ENCODE results near the gene IREB2.
A peak's percentile ranks its signal among the peaks of the same experiment; 100 is the strongest.

IREB2 gene

GRCh38 chr15:78437107-78437761, 782 bp upstream of the IREB2 start:
- DNase-seq = no peak

DNA sequence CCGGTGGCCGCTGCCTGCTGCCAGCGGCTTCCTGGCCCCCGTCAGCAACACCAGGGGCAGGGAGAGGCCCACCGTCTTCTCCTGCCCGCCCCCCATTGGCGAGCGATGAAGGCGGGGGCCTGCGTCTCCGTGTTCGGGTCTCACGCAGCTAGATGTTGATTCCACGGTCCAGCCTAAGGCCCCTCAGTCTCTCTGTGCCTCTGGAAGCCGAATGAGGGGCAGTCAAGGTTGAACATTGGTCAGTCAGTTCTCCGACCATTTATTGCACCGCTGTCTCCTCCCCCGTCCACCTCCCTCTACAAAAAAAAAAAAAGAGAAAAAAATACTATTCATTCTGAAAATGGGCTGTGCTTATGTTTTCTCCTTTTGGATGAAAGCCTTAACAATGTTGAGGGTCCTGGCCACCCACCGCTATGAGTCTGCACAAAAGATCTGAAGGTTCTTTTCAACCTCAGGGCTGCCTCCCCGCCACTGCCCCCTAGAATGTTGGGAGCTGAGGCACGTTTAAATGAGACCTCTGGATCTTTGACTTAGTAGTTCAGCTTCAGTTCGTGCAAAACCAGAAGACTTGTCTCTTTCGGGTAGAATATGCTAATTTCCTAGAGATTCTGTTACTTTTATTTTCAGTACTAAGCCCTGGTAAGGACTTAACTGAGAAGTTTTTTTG, 736 bp downstream of the IREB2 start:
- no peak for DNase-seq

DNA sequence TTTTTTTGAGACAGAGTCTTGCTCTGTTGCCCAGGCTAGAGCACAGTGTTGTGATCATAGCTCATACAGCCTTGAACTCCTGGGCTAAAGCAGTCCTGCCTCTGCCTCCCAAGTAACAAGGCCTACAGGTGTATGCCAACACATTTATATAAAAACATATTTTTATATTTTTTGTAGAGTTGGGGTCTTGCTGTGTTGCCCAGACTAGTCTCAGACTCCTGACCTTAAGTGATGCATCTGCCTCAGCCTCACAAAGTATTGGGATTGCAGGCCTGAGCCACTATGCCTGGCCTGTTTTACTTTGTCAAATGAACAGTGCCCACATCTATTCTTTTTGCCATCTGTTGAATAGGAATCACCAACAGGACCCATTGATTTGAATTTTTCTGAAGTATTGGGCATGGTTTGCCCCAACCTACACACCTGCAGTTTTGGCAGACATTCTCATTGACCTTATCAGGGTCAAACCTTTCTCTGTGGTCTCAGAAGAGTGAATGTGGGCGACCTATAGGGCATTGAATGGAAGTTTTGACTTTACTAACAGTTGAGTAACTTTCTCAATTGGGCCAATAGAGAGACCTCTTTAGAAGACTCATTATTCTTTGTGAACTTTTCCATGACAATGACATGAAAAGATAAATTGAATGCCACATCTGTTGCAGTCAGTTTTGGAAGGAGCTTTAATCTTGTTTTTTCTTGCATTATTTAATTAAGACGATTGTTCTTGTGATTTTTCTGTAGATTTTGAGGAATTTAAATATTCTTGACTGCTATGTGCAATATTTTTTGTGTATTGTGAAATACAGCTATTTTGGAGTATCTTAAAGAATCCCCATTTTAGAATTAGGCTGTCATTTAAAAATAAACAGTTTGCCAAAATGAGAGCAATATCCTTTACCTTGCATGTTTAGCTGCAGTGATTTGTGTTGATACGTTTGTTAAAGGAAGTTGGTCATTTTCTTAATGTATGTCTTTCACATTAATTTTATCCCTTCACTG, 2.7 kb downstream of the IREB2 start:
- DNase-seq = no peak

- DNase-seq = no peak
Measured at GRCh38 chr15:78444255-78444654, 6.2 kb downstream of the IREB2 start.

DNA sequence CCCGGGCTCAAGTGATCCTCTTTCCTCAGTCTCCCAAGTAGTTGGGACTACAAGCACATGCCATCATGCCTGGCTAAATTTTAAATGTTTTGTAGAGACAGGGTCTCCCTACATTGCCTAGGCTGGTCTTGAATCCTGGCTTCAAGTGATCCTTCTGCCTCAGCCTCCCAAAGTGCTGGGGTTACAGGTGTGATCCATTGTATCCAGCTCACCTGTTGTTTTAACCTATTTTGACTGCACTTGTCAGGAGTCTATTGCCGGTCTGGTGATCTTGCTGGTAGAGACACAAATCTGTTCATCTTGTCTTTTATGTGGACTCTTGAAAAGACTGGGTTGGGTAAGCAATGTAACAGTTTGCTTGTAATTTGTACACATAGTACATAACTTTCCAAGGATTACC, 7.9 kb downstream of the IREB2 start:
- no peak for DNase-seq

DNA sequence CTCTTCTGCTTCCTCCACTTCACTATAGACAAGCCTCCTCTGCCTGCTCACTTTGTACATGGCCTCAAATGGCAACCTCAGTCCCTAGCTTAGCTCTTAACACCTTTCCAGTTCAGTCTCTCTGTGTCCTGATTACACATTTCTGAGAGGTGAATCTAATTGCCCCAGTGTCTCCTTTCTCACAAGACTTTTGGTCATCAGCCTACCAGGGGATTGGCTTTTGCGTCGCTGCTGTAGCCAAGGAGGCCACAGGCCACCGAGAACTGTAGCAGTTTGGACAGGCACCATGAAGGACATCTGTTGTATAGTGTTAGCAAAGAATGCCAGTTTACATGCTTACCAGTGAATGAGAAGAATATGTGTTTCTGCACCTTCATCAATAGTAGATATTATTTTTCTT, 8.5 kb downstream of the IREB2 start:
- DNase-seq = no peak

- DNase-seq = no peak
Measured at GRCh38 chr15:78448441-78449219, 10.6 kb downstream of the IREB2 start.

DNA sequence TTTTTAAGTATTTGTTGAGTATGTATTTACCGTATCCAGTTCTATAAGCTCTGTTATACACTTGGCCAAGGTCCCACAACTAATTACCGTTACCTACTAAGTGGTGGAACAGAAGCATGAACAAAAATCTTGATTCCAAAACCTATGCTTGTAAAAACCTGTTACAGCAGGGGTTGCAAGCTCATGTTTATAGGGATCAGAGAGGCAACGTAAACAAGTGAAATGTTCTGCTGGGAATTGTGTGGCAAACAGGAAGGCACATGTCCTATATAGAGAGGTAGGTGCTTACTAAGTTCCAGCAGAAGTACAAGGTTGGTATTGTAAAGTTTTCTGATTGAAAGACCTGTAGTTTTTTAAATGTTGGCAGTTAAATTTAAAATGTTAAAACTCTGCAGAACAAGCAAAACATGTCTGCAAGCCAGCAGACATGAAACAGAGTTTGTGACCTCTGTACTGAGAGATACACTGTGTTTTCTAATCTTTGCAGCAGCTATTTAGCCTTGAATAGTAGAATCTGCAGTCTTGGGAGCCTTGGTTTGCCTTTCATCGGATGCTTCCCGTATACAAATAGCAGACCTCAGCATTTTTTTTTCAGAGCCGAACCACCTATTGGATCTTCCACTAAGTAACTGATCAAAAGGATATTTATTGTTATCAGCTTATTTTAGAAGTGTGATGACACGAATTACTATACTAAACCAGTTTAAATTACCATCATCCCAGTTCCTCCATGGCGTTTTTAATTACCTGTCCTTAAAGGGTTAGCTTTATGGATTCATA, 11.4 kb downstream of the IREB2 start:
- DNase-seq = no peak

DNA sequence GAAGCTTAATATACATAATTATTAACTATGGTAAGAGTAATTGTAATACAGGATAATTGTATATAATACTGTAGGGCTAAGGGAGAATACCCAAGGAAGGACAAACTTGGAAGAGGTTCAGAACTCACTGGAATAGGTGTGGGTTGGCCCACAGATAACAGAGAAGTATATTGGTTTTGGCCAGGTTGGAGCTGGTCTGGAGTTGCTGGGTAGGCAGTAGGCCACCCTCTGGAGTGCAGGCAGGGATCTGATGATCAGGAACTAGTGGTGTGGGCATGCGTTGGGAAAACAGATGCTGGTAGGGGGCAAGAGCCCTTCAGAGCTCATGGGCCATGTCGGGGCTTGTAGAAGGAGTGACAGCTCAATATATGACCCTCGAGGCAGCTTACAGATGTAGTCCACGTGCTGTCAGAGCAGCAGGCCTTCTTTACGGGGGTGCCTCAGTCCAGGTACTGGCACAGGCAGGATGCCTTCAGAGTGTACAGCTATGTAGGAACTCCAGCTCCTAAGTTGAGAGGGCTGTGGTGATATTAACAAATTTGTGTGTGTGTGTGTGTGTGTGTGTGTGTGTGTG, 12.4 kb downstream of the IREB2 start:
- DNase-seq = no peak

DNA sequence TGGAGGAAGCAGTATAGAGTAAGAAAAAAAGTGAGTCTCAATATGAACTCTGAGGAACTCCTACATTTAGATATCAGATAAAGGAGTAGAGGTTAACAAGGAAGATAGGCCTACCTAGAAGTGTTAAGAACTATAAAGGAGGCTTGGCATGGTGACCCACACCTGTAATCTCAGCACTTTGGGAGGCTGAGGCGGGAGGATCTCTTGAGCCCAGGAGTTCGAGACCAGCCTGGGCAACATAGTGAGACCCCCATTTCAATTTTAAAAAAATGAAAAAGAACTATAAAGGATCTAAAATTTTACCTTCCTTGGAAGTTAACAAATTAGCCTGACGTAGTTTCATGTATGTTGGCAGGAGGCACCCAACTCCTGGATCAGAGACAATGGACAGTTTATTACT, 14.5 kb downstream of the IREB2 start:
- no peak for DNase-seq

GRCh38 chr15:78453447-78453846, 15.4 kb downstream of the IREB2 start:
- DNase-seq = no peak

DNA sequence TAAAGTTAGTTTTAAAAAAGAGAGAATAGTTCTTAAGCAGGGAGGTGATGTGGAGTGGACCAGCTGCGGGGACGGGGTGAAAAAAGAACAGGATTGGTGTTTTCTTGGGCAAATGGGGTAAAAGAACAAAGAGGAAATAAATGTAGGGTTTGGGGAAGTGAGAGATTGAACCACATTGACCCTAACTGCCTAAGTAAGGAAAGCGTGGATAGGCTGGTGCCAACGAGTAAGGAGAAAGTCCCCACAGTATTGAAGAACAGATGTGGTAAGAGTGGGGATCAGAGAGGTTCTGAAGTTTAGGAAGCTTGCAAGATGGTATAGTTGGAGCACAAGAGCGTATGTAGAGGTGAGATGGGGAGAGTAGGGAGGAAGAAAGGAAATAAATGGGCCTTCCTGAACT, 17.0 kb downstream of the IREB2 start:
- no peak for DNase-seq

DNA sequence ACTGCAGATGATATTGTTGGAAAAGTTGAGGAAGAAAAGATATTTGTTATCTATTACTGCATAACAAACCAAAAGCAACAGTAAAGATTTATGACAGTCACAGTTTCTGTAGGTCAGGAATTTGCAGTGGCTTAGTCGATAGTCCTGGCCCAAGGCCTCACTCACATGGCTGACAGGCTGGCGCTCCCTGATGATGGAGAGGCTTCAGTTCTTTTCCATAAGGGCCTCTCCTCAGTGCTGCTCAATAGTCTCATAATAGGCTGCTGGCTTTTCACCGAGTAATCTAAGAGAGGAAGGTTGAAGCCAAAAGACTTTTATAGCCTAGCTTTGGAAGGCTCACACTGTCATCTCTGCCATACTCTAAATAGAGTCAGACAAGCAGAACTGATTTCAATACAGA, 17.7 kb downstream of the IREB2 start:
- DNase-seq = peak; percentile 82

DNA sequence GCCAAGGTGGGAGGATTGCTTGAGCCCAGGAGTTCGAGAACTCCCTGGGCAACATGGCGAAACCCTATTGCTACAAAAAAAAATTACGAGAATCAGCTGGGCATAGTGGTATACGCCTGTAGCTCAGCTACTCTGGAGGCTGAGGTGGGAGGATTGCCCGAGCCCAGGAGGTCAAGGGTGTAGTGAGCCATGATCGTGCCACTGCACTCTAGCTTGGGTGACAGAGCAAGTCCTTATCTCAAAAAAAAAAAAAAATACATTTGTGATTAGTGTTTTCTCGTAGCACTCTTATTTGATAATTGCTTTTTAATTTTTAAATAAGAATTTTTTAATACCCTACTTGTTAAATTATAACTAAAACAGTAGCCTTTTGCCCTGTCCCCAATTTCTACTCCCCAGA, 18.4 kb downstream of the IREB2 start:
- no peak for DNase-seq

DNA sequence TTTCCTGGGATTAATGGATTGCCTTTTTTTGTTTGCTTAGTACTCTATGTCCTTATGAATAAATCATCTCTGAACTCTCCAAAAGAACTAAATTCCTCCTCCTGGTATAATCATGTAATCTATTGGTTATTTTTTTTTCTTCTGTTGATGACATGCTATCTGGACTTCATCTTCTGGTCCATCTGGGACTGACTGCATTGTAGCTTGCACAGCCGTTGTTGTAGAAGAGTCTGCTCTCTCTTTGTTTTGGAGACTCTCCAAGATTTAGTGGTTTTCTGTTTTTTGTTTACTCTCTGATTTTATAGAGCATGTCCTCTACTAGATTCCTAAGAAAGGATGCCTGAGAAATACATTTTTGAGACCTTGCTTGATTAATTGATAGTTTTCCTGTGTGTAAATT, 19.1 kb downstream of the IREB2 start:
- peak; percentile 64 for DNase-seq

DNA sequence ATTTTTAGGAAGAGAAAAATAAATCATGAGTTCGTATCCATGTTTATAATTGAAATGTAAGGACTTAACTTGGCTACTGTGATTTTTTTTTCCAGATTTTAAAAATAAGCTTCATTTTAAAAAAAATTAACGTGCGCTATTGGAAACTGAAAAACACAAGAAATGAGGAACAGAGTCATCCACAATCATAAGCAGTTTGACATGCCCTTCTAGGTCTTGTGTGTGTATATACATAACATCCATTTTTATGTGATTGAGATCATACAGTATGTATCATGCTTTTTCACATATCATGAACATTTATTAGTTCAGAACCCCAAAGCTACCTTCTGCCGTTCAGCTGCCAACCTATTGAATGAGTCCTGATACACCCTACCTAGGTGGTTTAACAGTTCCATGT, 22.7 kb downstream of the IREB2 start:
- no peak for DNase-seq

- DNase-seq = no peak
Measured at GRCh38 chr15:78461171-78461888, 23.3 kb downstream of the IREB2 start.

DNA sequence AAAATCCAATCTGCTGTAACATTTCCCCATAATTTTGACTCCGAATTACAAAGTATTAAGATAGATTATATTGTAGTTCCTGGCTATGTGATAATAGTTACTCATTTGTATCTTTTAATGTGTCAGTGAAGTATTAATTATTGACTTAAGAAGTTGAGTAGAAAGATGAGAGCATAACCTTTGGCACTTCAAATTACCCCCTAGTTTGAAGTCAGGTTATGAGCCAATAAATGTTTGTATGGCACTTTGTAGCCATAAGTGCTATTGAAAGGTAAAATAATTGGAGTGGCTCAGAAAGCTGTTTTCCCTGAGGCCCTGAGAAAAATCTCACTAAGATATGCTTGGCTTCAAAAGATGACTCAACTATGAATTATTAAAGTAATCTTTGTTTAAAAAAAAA, 31.0 kb downstream of the IREB2 start:
- DNase-seq = no peak

- no peak for DNase-seq
Measured at GRCh38 chr15:78477295-78477694, 39.3 kb downstream of the IREB2 start.

GRCh38 chr15:78479650-78480049, 41.6 kb downstream of the IREB2 start:
- DNase-seq = no peak

DNA sequence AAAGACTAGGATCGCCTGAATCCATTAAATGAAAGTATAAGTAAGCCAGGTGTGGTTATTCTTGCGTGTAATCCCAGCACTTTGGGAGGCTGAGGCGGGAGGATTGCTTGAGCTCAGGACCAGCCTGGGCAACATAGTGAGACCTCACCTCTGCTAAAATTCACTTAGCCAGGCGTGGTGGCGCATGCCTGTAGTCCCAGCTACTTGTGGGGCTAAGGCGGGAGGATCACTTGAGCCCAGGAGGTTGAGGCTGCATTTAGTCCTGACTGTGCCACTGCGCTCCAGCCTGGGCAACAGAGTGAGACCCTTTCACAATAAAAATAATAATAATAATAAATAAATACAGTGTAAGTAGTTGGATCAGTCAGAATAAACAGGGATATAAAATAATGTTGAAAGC, 43.9 kb downstream of the IREB2 start:
- DNase-seq = no peak

Measured in NCI-H446 treated with DMSO at 0.1 percent for 48 hours (cell line).